NB4 (cell line): ENCODE data around the gene RHBDF1.

ENCODE experiments used
- CTCF ChIP-seq: IDR thresholded peaks from one replicate; pipeline ENCODE4 v1.5.1; 2012; ENCODE audit warnings: low read depth, low read length
- MAX ChIP-seq: IDR thresholded peaks from 2 replicates; pipeline ENCODE4 v1.6.1; 2011; ENCODE audit warnings: low read depth, low read length
- MYC ChIP-seq: IDR thresholded peaks from 2 replicates; pipeline ENCODE4 v1.6.1; 2011; ENCODE audit warnings: low read depth, low read length
- POLR2A ChIP-seq: IDR thresholded peaks from 2 replicates; pipeline ENCODE4 v1.6.1; 2011; ENCODE audit warnings: mild to moderate bottlenecking; ENCODE audit not compliant: insufficient read length; ENCODE audit errors: extremely low read depth

DNA sequence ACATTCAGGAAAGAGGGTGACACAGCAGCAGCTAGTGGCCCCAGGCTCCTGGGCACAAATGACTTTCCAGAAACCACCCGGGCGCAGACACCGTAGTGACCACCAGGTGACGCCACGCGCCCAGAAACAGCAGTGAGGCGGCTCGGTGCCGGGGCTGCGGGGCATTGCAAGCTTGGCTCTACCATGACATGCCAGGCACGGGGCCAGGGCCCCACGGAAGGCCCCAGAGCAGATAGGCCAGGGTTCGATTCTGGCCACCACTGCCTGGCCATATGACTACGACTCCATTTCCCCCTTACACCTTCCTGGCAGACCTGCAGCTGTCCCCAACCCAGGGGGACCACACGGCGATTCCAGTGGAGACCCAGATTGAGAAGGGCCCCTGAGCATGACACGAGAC lies 6.7 kb downstream of the RHBDF1 start:
- TF ChIP-seq CTCF (peak; percentile 87), MYC (0 out of 2 replicates have a peak, but pooled peaks have one; percentile 43), MAX (0 out of 2 replicates have a peak, but pooled peaks have one; percentile 23), POLR2A (no peak)
